Activated T-helper 1 cell treated with anti-CD3 and anti-CD28 coated beads, Interleukin-12 subunit alpha, Interleukin-12 subunit beta, Interleukin-2, Interleukin-4 antibody, amounts not matched to agents 30 ng/mL and 10 ng/mL and 1 ng/mL, durations not matched to agents 14 hours and 24 hours and 36 hours (primary cell): ENCODE results near the gene DPP6. TPM values are rescaled to one million over a fixed set of nuclear protein-coding genes. Genes with fewer than 3 reads are reported as not detected.

ENCODE experiments used
- DNase-seq: peaks from one replicate; pipeline ENCODE4 v3.0.0; 2021; ENCODE audit warnings: low spot score
- H3K27ac Mint-ChIP-seq: one replicate; pipeline ENCODE4 v1.8.0; 2021; ENCODE audit warnings: mild to moderate bottlenecking, mixed read lengths
- H3K27me3 Mint-ChIP-seq: one replicate; pipeline ENCODE4 v1.8.0; 2022; ENCODE audit warnings: mild to moderate bottlenecking, moderate library complexity, mixed read lengths; ENCODE audit not compliant: insufficient read depth
- H3K36me3 Mint-ChIP-seq: one replicate; pipeline ENCODE4 v1.8.0; 2021; ENCODE audit warnings: low read depth, mixed read lengths
- H3K4me1 Mint-ChIP-seq: one replicate; pipeline ENCODE4 v1.8.0; 2021; ENCODE audit warnings: low read depth, mixed read lengths
- H3K4me3 Mint-ChIP-seq: one replicate; pipeline ENCODE4 v1.8.0; 2021; ENCODE audit warnings: mild to moderate bottlenecking, moderate library complexity, mixed read lengths
- H3K9me3 Mint-ChIP-seq: one replicate; pipeline ENCODE4 v1.8.0; 2021; ENCODE audit warnings: mixed read lengths
- intact Hi-C: fragments of 100-400 bp; cut with micrococcal nuclease; formaldehyde crosslinking; loops from one replicate; pipeline ENCODE4 v1.15.1; 2024
- total RNA-seq: library from RNA; stranded (reverse); gene quantifications from 2 replicates; pipeline ENCODE4 v1.2.3, GENCODE V29; 2022

The DPP6 gene
- total RNA-seq, 1 donor from 2014 or later: not detected

DNA sequence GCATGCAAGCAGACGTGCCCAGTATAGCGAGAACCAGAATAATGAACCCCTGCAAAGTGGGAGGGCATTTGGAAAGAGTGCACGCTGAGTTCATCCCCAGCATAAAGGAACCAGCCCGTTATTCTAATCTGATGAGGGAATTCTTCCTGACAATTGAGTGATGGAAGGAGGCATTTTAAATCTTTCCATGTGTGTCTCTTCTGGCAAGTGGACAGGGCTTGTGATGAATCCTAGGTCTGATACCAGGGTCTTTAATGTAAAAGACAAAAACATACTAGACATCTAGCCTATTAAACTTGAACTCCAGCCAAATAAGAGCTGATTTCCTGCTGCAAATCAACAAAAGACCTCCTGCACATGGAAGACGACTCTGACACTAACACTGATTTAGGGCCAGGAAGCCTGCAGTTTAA, 301.2 kb downstream of the DPP6 start:
- Mint-ChIP-seq H3K27ac (no peak overlapping the region), H3K4me1 (no peaks in the 10 kb centered on the region)

DNA sequence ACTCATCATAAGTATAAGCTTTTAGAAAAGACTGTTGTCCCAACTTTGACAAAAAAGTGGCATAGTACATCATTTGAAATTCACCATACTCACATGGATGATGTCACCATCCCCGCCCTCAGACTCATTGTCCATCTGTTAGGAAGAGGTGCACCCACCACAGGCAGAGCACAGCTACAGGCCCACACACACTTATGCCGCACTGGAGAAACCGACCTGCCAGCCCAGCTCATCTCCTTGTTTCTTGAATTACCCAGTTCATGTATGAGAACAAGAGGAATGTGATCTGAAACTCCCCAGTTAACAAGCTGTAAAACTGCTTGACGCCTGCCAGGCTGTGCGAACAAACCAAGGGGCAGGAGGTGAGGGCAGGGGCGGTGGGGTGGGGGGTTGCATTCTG, 312.0 kb downstream of the DPP6 start:
- Mint-ChIP-seq H3K9me3 (peaks cover 9% of the 10 kb centered on the region), H3K36me3 (no peaks in the 10 kb centered on the region), H3K4me1 (no peaks in the 10 kb centered on the region), H3K4me3 (no peak overlapping the region), H3K27me3 (no peaks in the 10 kb centered on the region), H3K27ac (no peak overlapping the region)
- no peak for DNase-seq
- intact Hi-C loops: no loop called here

More for the DNA sequence above, 301.2 kb downstream of the DPP6 start:
- Mint-ChIP-seq H3K4me3 (no peak overlapping the region), H3K9me3 (peaks cover 5% of the 10 kb centered on the region), H3K27me3 (no peaks in the 10 kb centered on the region), H3K36me3 (no peaks in the 10 kb centered on the region)
- DNase-seq: no peak
- intact Hi-C loops: no loop called here

DNA sequence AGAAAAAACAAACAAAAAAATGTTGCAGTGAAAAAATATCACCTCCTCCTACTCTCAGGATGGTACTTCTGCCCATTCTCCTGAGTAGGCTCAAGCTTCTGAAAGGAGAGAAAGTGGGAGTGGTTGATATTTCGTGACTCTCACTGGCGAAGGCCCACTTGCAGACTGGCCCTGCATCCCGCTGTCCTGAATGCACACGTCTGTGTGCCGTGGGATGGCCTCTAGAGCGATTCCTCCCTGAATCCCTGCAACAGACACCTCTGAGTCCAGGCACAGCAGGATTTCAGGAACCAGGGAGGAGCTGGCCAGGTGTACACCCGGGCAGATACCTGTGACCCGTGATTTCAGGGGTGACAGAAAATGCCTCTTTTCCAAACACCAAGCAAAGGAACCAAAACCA, 319.2 kb downstream of the DPP6 start:
- H3K9me3 Mint-ChIP-seq: peaks cover 12% of the 10 kb centered on the region
- no peak overlapping the region for H3K4me3 Mint-ChIP-seq
- no peaks in the 10 kb centered on the region for H3K27me3 Mint-ChIP-seq
- no peak overlapping the region for H3K27ac Mint-ChIP-seq
- no peaks in the 10 kb centered on the region for H3K36me3 Mint-ChIP-seq
- H3K4me1 Mint-ChIP-seq: no peaks in the 10 kb centered on the region
- DNase-seq: no peak
- intact Hi-C loops: no loop called here

DNA sequence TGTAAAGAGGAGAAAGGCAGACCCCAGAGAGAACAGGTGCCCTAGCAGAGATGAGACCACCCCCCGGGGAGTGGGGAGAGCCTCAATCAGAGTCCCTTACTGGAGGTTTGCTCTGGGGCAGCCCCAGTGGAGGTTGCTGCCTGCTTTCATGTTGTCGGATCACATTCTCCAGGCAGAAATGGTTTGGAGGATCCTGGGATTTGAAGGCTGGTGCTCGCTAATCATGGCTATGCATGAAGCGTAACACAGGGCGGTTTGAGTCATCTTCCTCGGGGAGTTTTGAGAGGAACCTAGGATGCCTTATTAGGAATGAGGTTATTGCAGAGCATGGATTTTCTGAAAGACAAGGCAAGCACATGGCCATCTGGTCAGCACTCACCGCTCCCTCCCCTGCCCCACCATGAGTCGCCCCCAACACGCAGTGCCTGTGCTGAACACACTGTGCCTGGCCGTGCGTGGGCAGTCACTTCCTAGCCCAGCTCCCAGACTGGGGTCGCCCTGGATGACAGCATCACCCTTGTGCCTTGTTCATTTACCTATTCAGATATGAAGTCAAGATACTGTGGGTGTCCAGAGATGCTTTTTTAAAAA, 319.9 kb downstream of the DPP6 start:
- no peaks in the 10 kb centered on the region for H3K4me1 Mint-ChIP-seq

DNA sequence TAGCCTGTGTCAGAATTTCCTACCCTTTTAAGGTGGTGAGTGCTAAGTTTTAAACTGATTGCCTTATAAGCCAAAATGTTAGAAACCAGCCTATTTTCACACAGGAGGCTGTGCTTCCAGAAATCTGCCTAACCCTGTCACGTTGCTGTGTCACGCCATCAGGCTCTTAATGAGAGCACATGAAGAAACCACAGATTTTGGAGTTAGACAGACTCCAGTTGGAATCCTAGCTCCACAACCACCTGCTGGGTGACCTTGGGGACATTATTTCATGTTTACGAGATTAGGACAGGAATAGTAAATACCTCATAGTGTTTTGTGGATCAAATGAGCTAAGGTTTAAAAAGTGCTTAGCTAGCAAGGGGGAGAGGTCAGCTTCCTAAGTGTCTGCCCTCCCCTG, 321.8 kb downstream of the DPP6 start:
- Mint-ChIP-seq H3K9me3 (peaks cover 12% of the 10 kb centered on the region), H3K4me3 (no peak overlapping the region), H3K36me3 (no peaks in the 10 kb centered on the region), H3K27ac (no peak overlapping the region), H3K27me3 (no peaks in the 10 kb centered on the region), H3K4me1 (no peaks in the 10 kb centered on the region)
- intact Hi-C loops: no loop called here
- DNase-seq: no peak

More for the DNA sequence above, 319.9 kb downstream of the DPP6 start:
- intact Hi-C loops: no loop called here
- Mint-ChIP-seq H3K36me3 (no peaks in the 10 kb centered on the region), H3K27ac (no peak overlapping the region), H3K27me3 (no peaks in the 10 kb centered on the region), H3K4me3 (no peak overlapping the region), H3K9me3 (peaks cover 8% of the 10 kb centered on the region)
- DNase-seq: no peak

DNA sequence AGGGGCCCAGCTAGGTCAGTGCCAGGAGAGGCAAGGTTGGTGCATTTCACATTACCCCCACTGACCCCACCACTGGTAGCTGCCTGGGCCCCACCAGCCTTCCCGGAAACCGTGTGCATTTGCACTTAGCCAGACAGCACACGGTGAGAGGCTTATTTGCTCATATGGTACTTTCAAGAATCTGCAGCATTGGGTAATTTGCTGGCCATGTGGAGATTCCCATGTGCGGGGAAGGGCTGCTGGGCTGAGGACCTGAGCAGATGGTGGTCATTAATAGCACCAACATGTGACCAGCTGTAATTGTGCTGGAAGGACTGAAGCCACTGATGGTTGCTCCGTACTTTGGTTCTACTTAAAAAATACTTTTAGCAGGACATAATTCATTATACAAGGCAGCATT, 323.8 kb downstream of the DPP6 start:
- Mint-ChIP-seq H3K4me3 (no peak overlapping the region), H3K27me3 (no peaks in the 10 kb centered on the region), H3K27ac (no peak overlapping the region), H3K9me3 (peaks cover 14% of the 10 kb centered on the region), H3K36me3 (no peaks in the 10 kb centered on the region), H3K4me1 (no peaks in the 10 kb centered on the region)
- DNase-seq: no peak
- intact Hi-C loops: no loop called here

DNA sequence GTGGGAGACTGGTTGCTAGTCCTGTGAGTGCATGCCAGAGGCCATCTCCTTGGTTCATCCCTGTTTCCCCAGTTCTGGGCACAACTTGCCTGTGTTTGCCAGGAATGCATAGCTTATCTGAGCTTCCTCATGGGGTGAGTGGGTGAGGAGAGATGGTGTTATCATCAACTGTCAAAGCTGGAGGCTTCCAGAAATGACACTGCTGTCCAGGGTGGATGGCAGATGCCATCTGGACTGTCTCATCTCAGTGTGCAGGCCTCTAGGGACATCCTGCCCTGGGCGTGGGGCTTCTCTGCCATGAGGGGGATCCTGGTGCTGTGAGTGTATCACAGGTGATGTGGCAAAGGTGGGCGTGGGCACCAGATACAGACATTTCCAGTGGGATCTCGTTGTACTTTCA, 328.6 kb downstream of the DPP6 start:
- Mint-ChIP-seq H3K4me1 (no peaks in the 10 kb centered on the region), H3K27me3 (no peaks in the 10 kb centered on the region), H3K9me3 (peaks cover 15% of the 10 kb centered on the region), H3K36me3 (no peaks in the 10 kb centered on the region), H3K4me3 (no peak overlapping the region), H3K27ac (no peak overlapping the region)
- DNase-seq: no peak
- intact Hi-C loops: no loop called here

DNA sequence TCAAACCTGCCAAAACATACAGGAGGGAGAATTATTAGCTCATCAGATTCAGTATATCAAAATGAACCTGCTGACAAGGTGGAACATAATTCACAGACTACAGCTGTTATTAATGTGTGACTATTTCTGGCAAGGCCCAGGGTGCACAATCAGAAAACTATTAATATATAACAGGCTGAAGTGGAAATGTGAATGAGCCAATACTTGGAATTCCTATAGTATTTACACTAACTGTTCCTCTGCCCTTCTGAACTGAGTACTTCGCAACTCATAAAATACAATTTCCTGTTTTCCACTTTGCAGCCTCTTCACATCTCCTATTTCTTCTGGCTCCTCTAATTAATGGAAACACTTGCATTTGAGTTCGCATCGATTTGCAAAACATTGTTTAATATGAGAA, 330.8 kb downstream of the DPP6 start:
- DNase-seq: no peak
- Mint-ChIP-seq H3K9me3 (peaks cover 27% of the 10 kb centered on the region), H3K27ac (no peak overlapping the region), H3K4me1 (no peaks in the 10 kb centered on the region), H3K27me3 (no peaks in the 10 kb centered on the region), H3K36me3 (no peaks in the 10 kb centered on the region), H3K4me3 (no peak overlapping the region)
- intact Hi-C loops: no loop called here

DNA sequence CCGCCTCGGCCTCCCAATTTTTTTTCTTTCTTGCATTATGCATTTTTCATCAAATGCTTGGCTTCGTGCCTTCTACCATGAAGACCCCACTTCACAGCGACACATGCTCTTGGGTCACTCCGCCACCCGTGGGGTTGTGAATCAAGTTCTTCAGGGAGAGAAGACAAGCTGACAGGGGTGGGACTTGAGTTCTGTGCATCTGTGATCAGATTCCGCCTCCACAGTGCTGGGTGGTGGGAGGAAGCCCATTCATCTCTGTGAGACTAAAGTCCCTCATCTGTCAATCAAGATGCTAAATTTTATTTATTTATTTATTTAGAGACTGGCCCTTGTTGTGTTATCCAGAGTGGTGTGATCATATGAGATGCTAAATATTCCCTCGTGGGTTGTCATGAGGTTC, 333.0 kb downstream of the DPP6 start:
- Mint-ChIP-seq H3K27ac (no peak overlapping the region), H3K36me3 (no peaks in the 10 kb centered on the region), H3K9me3 (peaks cover 33% of the 10 kb centered on the region), H3K27me3 (no peaks in the 10 kb centered on the region), H3K4me1 (no peaks in the 10 kb centered on the region), H3K4me3 (no peak overlapping the region)
- DNase-seq: no peak
- intact Hi-C loops: no loop called here

DNA sequence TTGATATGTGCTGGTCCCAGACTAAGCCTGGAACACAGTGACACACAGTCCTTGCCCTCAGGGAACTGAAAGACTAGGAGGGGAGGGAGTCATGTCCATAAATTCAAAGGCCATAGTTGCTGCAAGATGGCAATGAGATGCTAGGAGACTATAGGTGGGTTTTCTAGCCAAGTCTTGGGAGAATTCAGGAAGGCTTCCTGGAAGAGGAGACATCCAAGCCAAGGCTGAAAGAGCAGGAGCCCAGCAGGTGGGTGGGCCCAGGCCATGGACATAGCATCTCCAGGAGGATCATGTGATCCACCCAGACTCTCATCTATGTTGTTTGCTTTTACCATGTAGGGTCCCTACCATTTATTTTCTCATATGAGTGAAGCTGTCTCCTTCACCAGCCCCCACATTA, 335.1 kb downstream of the DPP6 start:
- Mint-ChIP-seq H3K9me3 (peaks cover 36% of the 10 kb centered on the region), H3K27me3 (no peaks in the 10 kb centered on the region), H3K36me3 (no peaks in the 10 kb centered on the region), H3K27ac (no peak overlapping the region), H3K4me1 (no peaks in the 10 kb centered on the region), H3K4me3 (no peak overlapping the region)
- intact Hi-C loops: no loop called here
- DNase-seq: no peak

DNA sequence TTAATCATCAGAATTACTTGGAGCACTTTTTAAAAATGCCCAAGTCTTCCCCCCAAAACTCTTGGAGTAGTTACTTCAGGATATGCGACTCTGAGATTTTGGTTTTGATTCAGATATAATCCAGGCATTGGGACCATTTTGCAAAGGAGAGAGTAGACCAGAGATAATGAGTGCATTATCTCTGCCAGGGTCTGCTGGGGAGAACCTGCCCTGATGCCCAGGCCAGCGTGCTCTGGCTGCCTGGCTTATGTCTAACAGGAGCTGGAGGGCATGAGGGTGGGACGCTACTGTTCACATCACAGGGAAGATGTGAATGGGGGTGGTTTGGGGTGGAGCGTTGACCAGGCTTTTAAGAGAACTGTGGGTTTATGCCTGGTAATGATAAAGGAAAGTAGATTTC, 336.2 kb downstream of the DPP6 start:
- H3K27me3 Mint-ChIP-seq: no peaks in the 10 kb centered on the region
- no peak overlapping the region for H3K27ac Mint-ChIP-seq
- H3K4me1 Mint-ChIP-seq: no peaks in the 10 kb centered on the region
- no peak for DNase-seq
- H3K9me3 Mint-ChIP-seq: peaks cover 38% of the 10 kb centered on the region
- H3K36me3 Mint-ChIP-seq: no peaks in the 10 kb centered on the region
- intact Hi-C loops: no loop called here
- no peak overlapping the region for H3K4me3 Mint-ChIP-seq

DNA sequence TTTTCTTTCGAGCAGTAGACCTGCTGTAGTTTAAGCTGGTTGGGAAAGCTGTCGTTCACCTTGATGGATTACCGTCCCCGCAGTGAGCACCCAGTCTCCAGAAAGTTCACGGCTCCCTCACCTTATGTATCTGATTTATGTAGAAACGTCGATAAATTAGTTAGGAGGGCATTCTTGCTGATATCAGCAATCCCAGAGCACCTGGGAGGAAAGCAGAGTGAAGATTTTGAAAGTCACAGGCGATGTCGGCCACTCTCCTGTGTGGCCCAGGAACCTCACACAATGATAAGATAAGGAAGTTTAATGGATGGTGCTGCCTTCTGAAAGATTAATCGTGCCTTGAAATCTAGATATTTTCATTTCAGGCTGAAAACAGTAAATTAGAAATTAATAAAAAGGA, 336.8 kb downstream of the DPP6 start:
- Mint-ChIP-seq H3K36me3 (no peaks in the 10 kb centered on the region), H3K27ac (no peak overlapping the region), H3K27me3 (no peaks in the 10 kb centered on the region), H3K4me3 (no peak overlapping the region), H3K9me3 (peaks cover 37% of the 10 kb centered on the region), H3K4me1 (no peaks in the 10 kb centered on the region)
- DNase-seq: no peak
- intact Hi-C loops: no loop called here

DNA sequence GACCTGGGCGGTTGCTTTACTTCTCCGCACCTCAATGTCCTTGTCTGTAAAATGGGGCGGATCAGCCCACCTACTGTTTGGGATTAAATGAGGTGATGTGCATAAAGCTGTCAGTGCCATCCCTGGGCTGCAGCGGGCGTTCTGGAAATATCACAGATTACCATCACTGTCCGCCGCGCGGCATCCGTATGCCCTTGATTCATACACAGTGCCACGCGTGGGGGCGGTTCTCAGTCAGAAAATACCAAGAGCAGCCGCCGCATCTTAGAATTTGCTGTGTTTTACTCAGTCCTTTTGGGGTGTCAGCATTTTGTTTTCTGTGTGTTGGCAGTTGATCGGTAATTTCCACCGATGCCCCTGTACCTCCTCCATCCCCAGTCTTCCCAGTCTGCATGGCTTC, 338.8 kb downstream of the DPP6 start:
- H3K27ac Mint-ChIP-seq: no peak overlapping the region
- H3K27me3 Mint-ChIP-seq: no peaks in the 10 kb centered on the region
- peaks cover 38% of the 10 kb centered on the region for H3K9me3 Mint-ChIP-seq
- no peak overlapping the region for H3K4me3 Mint-ChIP-seq
- H3K4me1 Mint-ChIP-seq: no peaks in the 10 kb centered on the region
- H3K36me3 Mint-ChIP-seq: no peaks in the 10 kb centered on the region
- DNase-seq: no peak
- intact Hi-C loops: no loop called here

DNA sequence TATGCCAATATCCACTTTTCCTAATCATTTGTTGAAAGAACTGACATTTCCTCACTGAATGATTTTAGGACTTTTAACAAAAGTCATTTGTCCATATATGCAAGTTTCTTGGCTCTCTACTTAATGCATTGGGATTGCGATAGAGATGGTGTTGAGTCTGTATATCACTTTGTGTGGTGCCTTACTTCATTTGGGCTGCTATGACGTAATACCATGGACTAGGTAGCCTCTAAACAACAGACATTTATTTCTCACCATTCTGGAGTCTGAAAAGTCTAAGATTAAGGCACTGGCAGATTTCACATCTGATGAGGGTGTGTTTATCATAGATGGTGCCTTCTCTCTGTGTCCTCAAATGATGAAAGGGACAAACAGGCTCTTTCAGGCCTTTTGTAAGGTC, 342.6 kb downstream of the DPP6 start:
- no peaks in the 10 kb centered on the region for H3K27me3 Mint-ChIP-seq
- peaks cover 22% of the 10 kb centered on the region for H3K9me3 Mint-ChIP-seq
- intact Hi-C loops: no loop called here

More for the DNA sequence above, 342.6 kb downstream of the DPP6 start:
- H3K4me1 Mint-ChIP-seq: no peaks in the 10 kb centered on the region
- no peak for DNase-seq
- H3K4me3 Mint-ChIP-seq: no peak overlapping the region
- no peaks in the 10 kb centered on the region for H3K36me3 Mint-ChIP-seq
- no peak overlapping the region for H3K27ac Mint-ChIP-seq
